Eye (tissue), 1 donor: Measurements from ENCODE around the gene ZNF514.
"Not testable (repeated sequence)": the region's sequence is repeated elsewhere in the genome, so short reads cannot be mapped to it uniquely, and the experiment has no call there.

Experiments used
- DNase-seq: peaks from one replicate; pipeline ENCODE4 v3.0.0-alpha.2; 2015

ZNF514 gene

GRCh38 chr2:95121407-95122196 is 38.0 kb downstream of the ZNF514 start, which contains the start of gene MRPS5:
Gene MRPS5, minus strand, starts transcription at chr2:95121808. Its CDS starts 17 bp downstream, at chr2:95121791.
- DNase-seq, result peak; percentile 94

DNA sequence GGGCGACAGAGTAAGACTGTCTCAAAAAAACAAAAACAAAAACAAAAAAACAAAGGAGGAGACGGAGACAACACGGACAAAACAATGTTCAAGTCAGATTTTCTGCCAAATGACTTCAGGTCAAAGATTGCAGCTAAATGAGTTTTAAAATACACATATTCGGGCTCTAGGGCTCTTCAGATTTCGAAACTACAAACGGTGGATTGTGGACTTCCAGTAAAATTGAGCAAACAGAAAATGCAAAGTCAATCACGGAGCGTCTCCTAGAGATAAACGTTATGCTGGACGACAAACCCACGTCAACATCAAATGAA is 38.6 kb downstream of the ZNF514 start:
- no peak for DNase-seq

DNA sequence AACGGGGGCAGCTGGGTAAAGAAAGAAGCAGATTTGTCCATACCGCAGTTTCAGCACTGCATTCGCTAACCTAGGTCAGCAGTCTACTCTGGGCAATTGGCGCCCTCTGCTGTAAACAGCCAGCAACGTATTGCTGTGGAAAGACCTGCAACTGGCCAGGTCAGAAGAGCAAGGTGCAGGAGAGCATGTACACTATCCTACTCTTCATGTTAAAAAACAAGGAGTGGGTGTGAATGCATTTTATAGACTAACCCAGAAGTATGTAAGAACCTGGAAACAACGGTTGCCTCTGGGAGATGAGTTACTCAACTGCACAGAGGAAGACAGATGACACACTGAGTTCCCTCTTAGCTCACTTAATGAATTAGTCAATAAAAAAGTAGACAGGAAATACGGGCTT is 44.2 kb downstream of the ZNF514 start:
- peak; percentile 86 for DNase-seq

DNA sequence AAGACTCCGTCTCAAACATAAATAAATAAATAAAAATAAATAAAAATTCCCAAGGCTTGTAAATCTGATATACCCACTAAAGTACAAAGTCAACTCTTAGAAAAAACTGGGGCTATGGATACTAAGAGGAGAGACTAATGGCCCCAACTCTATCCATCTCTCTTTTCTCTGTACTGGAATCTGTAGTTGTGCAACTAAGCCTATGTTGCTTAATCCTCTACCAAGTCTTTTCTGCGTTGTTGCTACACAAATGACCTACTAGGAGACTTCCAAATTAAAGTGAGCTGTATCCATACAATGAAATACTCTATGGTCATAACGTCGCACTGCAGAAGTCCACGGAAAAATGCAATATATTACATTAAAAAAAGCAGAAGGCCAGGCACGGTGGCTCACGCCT is 46.2 kb downstream of the ZNF514 start:
- DNase-seq, result no peak

DNA sequence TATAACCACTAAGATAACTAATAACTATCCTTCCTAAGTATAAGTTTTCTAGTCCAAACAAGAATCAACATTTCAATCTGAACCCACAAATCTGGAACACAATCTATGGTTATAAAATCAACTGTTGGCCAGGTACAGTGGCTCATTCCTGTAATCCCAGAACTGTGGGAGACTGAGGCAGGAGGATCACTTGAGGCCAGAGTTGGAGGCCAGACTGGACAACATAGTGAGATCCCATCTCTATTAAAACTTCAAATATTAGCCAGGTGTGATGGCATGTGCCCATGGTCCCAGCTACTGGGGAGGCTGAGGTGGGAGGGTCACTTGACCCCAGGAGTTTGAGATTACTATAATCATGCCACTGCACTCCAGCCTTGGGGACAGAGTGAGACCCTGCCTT is 49.3 kb downstream of the ZNF514 start:
- DNase-seq, result no peak

- DNase-seq, result no peak
These were observed 50.4 kb downstream of the ZNF514 start for GRCh38 chr2:95109260-95109659.

DNA sequence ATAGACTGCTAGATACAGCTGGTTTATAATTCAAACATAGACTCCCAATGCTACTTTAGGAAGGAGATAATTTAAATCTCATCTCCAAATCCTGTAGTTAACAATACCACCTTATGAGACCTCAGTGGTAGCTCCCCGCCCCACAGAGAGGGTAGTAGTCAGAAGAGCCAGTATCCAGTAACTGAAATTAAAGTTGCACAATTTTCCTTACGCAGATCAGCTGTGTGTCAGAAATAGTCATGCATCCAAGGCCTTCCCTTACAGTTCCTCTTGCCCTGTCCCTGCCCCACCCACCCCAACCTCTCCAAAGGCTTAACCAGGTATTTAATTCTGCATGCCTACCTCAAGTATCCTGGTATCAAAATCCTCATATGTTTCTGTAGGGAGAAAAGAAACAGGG is 53.6 kb downstream of the ZNF514 start:
- DNase-seq, result no peak

GRCh38 chr2:95104606-95105005 is 55.0 kb downstream of the ZNF514 start:
- DNase-seq, result no peak

DNA sequence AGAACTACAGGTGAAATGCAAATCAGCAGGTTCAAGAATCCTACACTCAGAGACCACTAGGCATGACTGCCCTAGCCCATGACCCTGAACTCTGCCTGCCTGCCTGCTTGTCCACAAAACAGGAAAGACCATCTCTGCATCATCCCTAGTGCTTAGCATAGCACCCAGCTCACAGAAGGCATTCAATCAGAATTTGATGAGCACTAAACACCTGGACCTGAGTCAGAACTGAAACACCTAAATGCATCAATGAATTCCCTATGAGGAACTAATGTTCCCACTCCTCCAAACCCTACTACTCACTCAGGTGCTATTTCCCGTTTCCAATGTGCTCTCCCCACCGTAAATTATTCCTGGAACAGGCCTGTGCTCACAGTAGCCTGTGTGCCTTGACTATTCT is 59.7 kb downstream of the ZNF514 start:
- no peak for DNase-seq

DNA sequence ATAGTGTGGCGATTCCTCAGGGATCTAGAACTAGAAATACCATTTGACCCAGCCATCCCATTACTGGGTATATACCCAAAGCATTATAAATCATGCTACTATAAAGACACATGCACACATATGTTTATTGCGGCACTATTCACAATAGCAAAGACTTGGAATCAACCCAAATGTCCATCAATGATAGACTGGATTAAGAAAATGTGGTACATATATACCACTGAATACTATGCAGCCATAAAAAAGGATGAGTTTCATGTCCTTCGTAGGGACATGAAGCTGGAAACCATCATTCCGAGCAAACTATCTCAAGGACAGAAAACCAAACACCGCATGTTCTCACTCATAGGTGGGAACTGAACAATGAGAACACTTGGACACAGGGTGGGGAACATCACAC is 61.4 kb downstream of the ZNF514 start:
- DNase-seq, result not testable (repeated sequence)
